ENCODE data around the gene UQCC5. TPM values are rescaled to one million over a fixed set of nuclear protein-coding genes. Genes with fewer than 3 reads are reported as not detected.

UQCC5 gene
- total RNA-seq, 1 experiment from 2014 or later: 10.3 TPM

- Histone ChIP-seq H3K4me3 (ENCODE audit: low read depth, low read length, poor library complexity, severe bottlenecking) (no peak overlapping the region), H3K36me3 (ENCODE audit: insufficient read depth, low read length, poor library complexity, severe bottlenecking) (no peaks in the 10 kb centered on the region), H3K4me1 (ENCODE audit: insufficient read depth, low read length, poor library complexity, severe bottlenecking) (no peaks in the 10 kb centered on the region), H3K9me3 (ENCODE audit: low read depth, low read length, poor library complexity, severe bottlenecking) (no peaks in the 10 kb centered on the region), H3K27me3 (replicated peaks; ENCODE audit: insufficient read depth, low read depth, low read length, poor library complexity) (no peaks in the 10 kb centered on the region), H3K27ac (ENCODE audit: low read depth, low read length, poor library complexity, severe bottlenecking) (no peak overlapping the region)
- intact Hi-C loops (cut with micrococcal nuclease; ENCODE audit: unreplicated experiment): no loop called here
- no peak for DNase-seq (ENCODE audit: low spot score)
- CTCF ChIA-PET: no interaction called here
- TF ChIP-seq CTCF (conservative IDR thresholded peaks at IDR 0.05; ENCODE audit: low read depth, low read length) (no peak), EZH2 (IDR thresholded peaks at IDR 0.05; ENCODE audit: borderline replicate concordance, low read depth, low read length, poor library complexity, severe bottlenecking) (no peak)
- POLR2A ChIA-PET (ENCODE audit: low non-redundant PET): no interaction called here
- no TSS peak for BruUV-seq (replicated peaks)
Observed at GRCh38 chr3:52502001-52502400, 34.4 kb upstream of the UQCC5 start.

- no TSS peak for BruUV-seq (replicated peaks)
- no peaks in the 10 kb centered on the region for H3K36me3 ChIP-seq (ENCODE audit: insufficient read depth, low read length, poor library complexity, severe bottlenecking)
- no peaks in the 10 kb centered on the region for H3K27me3 ChIP-seq (replicated peaks; ENCODE audit: insufficient read depth, low read depth, low read length, poor library complexity)
- no peak for TF ChIP-seq CTCF (conservative IDR thresholded peaks at IDR 0.05; ENCODE audit: low read depth, low read length)
- no peak for TF ChIP-seq EZH2 (IDR thresholded peaks at IDR 0.05; ENCODE audit: borderline replicate concordance, low read depth, low read length, poor library complexity, severe bottlenecking)
- ChIA-PET POLR2A (ENCODE audit: low non-redundant PET) (no interaction called here), CTCF (no interaction called here)
- H3K4me1 ChIP-seq (ENCODE audit: insufficient read depth, low read length, poor library complexity, severe bottlenecking): no peaks in the 10 kb centered on the region
- no peaks in the 10 kb centered on the region for H3K9me3 ChIP-seq (ENCODE audit: low read depth, low read length, poor library complexity, severe bottlenecking)
- no peak overlapping the region for H3K4me3 ChIP-seq (ENCODE audit: low read depth, low read length, poor library complexity, severe bottlenecking)
- H3K27ac ChIP-seq (ENCODE audit: low read depth, low read length, poor library complexity, severe bottlenecking): no peak overlapping the region
- DNase-seq (ENCODE audit: low spot score): no peak
- intact Hi-C loops (cut with micrococcal nuclease; ENCODE audit: unreplicated experiment): no loop called here
Observed at GRCh38 chr3:52502808-52503350, 33.5 kb upstream of the UQCC5 start.

- intact Hi-C loops (cut with micrococcal nuclease; ENCODE audit: unreplicated experiment): no loop called here
- POLR2A ChIA-PET (ENCODE audit: low non-redundant PET): no interaction called here
- DNase-seq (ENCODE audit: low spot score): no peak
- Histone ChIP-seq H3K4me3 (ENCODE audit: low read depth, low read length, poor library complexity, severe bottlenecking) (no peak overlapping the region), H3K4me1 (ENCODE audit: insufficient read depth, low read length, poor library complexity, severe bottlenecking) (no peaks in the 10 kb centered on the region), H3K9me3 (ENCODE audit: low read depth, low read length, poor library complexity, severe bottlenecking) (no peaks in the 10 kb centered on the region), H3K36me3 (ENCODE audit: insufficient read depth, low read length, poor library complexity, severe bottlenecking) (no peaks in the 10 kb centered on the region), H3K27me3 (replicated peaks; ENCODE audit: insufficient read depth, low read depth, low read length, poor library complexity) (no peaks in the 10 kb centered on the region), H3K27ac (ENCODE audit: low read depth, low read length, poor library complexity, severe bottlenecking) (no peak overlapping the region)
- no peak for TF ChIP-seq EZH2 (IDR thresholded peaks at IDR 0.05; ENCODE audit: borderline replicate concordance, low read depth, low read length, poor library complexity, severe bottlenecking)
- no peak for TF ChIP-seq CTCF (conservative IDR thresholded peaks at IDR 0.05; ENCODE audit: low read depth, low read length)
- no TSS peak for BruUV-seq (replicated peaks)
- CTCF ChIA-PET: no interaction called here
Observed at GRCh38 chr3:52503788-52504424, 32.5 kb upstream of the UQCC5 start.

Data from A673 (cell line).